ENCODE measurements around the gene C6orf132. TPM values are rescaled to one million over a fixed set of nuclear protein-coding genes. Genes with fewer than 3 reads are reported as not detected.

C6orf132 gene
- total RNA-seq, 4 donors from 2014 or later = 106 to 200 (median 137) TPM

GRCh38 chr6:42136508-42137193 lies 5.8 kb downstream of the C6orf132 start:
- no peak overlapping the region for H3K4me3 ChIP-seq (ENCODE audit: low read depth, poor library complexity, severe bottlenecking)
- intact Hi-C loops (cut with DNase I; ENCODE audit: low total_unique reads) = no loop called here
- 49 to 56% methylated on average over 14 of the region's 14 CpGs for WGBS, 2 donors
- no peak for TF ChIP-seq POLR2A (IDR thresholded peaks at IDR 0.05)
- DNase-seq (ENCODE audit: low spot score in 2 of 2) = no peak

DNA sequence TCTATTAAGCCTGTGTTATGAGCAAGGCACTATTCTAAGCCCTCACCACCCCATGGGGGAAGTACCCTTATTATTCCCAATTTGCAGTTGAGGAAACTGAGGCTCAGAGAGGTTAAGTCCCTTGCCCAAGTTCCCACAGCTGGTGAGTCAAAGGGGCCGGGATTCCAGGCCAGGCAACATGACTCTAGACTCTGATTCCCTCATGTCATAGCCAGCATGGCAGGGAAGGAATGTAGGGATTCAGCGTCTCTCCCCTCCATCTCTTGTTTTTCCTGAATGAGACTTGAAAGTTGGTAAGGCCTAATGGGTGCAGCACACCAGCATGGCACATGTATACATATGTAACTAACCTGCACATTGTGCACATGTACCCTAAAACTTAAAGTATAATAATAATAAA lies 6.7 kb downstream of the C6orf132 start:
- H3K4me3 ChIP-seq (ENCODE audit: low read depth, poor library complexity, severe bottlenecking) = no peak overlapping the region
- WGBS, 2 donors = 55 to 89% methylated on average over 2 of the region's 2 CpGs
- no peak for DNase-seq (ENCODE audit: low spot score in 2 of 2)
- intact Hi-C loops (cut with DNase I; ENCODE audit: low total_unique reads) = no loop called here
- TF ChIP-seq, protein P1, sequence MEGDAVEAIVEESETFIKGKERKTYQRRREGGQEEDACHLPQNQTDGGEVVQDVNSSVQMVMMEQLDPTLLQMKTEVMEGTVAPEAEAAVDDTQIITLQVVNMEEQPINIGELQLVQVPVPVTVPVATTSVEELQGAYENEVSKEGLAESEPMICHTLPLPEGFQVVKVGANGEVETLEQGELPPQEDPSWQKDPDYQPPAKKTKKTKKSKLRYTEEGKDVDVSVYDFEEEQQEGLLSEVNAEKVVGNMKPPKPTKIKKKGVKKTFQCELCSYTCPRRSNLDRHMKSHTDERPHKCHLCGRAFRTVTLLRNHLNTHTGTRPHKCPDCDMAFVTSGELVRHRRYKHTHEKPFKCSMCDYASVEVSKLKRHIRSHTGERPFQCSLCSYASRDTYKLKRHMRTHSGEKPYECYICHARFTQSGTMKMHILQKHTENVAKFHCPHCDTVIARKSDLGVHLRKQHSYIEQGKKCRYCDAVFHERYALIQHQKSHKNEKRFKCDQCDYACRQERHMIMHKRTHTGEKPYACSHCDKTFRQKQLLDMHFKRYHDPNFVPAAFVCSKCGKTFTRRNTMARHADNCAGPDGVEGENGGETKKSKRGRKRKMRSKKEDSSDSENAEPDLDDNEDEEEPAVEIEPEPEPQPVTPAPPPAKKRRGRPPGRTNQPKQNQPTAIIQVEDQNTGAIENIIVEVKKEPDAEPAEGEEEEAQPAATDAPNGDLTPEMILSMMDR (IDR thresholded peaks at IDR 0.05) = no peak
- no peak for TF ChIP-seq POLR2A (IDR thresholded peaks at IDR 0.05)

- no peak for TF ChIP-seq POLR2A (IDR thresholded peaks at IDR 0.05)
- TF ChIP-seq, protein P1 (IDR thresholded peaks at IDR 0.05) = no peak
- WGBS, 2 donors = 86 to 87% methylated on average over 12 of the region's 12 CpGs
- no peak for DNase-seq (ENCODE audit: low spot score in 2 of 2)
- H3K4me3 ChIP-seq (ENCODE audit: low read depth, poor library complexity, severe bottlenecking) = no peak overlapping the region
- intact Hi-C loops (cut with DNase I; ENCODE audit: low total_unique reads) = no loop called here
These were observed 7.3 kb downstream of the C6orf132 start for GRCh38 chr6:42135161-42135560.

DNA sequence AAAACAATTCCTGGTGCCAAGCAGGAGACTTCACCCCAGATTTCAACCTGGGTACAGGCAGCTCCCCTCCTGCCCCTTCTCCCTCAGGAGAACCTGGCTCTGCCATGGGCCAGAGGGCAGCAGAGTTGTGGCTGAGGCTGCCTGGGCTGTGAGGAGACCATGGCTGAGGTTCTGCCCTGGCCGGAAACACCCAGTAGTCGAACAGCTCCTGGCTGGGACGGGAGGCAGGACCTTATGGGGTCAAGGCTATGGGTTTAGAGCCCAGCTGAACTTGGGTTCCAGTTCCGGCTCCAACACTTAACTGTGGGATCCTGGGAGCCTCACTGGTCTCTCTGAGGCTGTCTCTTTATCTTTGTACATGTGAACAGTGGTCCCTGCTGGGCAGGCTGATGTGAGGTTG lies 8.5 kb downstream of the C6orf132 start:
- intact Hi-C loops (cut with DNase I; ENCODE audit: low total_unique reads) = no loop called here
- TF ChIP-seq POLR2A (IDR thresholded peaks at IDR 0.05) = no peak
- TF ChIP-seq, protein P1 (IDR thresholded peaks at IDR 0.05) = no peak
- 78 to 80% methylated on average over 4 of the region's 4 CpGs for WGBS, 2 donors

DNA sequence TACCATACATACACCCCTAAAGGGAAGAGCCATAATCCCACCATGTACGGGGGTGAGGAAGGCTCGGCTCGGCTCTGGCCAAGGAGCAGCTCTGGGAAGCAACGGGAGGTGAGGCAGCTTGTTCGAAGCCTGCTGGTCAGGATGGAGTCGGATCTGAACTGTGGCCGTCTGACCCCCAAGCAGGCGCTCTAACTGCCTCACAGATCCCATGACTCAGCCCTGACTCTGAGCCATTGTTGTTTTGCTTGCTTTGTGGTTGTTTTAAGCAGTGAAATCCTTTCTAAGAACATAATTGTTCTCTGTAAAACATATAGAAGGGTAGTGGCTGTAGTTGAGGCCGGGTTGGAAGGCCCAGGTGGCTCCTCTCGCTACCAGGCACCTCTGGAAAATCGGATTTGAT lies 10.9 kb downstream of the C6orf132 start:
- TF ChIP-seq, protein P1 (IDR thresholded peaks at IDR 0.05) = no peak
- no peak for TF ChIP-seq POLR2A (IDR thresholded peaks at IDR 0.05)
- DNase-seq (ENCODE audit: low spot score in 2 of 2) = no peak
- H3K4me3 ChIP-seq (ENCODE audit: low read depth, poor library complexity, severe bottlenecking) = no peak overlapping the region
- intact Hi-C loops (cut with DNase I; ENCODE audit: low total_unique reads) = no loop called here
- 92 to 93% methylated on average over 11 of the region's 11 CpGs for WGBS, 2 donors

More for the DNA sequence above, 8.5 kb downstream of the C6orf132 start:
- H3K4me3 ChIP-seq (ENCODE audit: low read depth, poor library complexity, severe bottlenecking) = no peak overlapping the region
- no peak for DNase-seq (ENCODE audit: low spot score in 2 of 2)

GRCh38 chr6:42129360-42129676 lies 13.1 kb downstream of the C6orf132 start:
- WGBS, 2 donors = 96 to 100% methylated on average over 2 of the region's 2 CpGs
- no peak for DNase-seq (ENCODE audit: low spot score in 2 of 2)
- intact Hi-C loops (cut with DNase I; ENCODE audit: low total_unique reads) = no loop called here
- no peak overlapping the region for H3K4me3 ChIP-seq (ENCODE audit: low read depth, poor library complexity, severe bottlenecking)
- no peak for TF ChIP-seq POLR2A (IDR thresholded peaks at IDR 0.05)
- TF ChIP-seq, protein P1 (IDR thresholded peaks at IDR 0.05) = no peak
